PC-9 (cell line): ENCODE data around the gene LRRC53. TPM values are rescaled to one million over a fixed set of nuclear protein-coding genes. Genes with fewer than 3 reads are reported as not detected.

ENCODE experiments used
- BruUV-seq: library from RNA; stranded (reverse); fragments of 400-500 nt; replicated peaks from 2 replicates; lab custom pipeline; 2021; lab: Mats Ljungman, UMichigan
- CTCF ChIA-PET: fragments of 300-600 bp; sonication (Branson Sonifier 250); formaldehyde crosslinking; loops from one replicate; lab custom pipeline; 2022; ENCODE audit warnings: antibody characterized with exemption; lab: Charles Lee
- POLR2A ChIA-PET: fragments of 300-600 bp; sonication (Branson Sonifier 250); formaldehyde crosslinking; loops from one replicate; lab custom pipeline; 2022; ENCODE audit warnings: antibody characterized with exemption; ENCODE audit not compliant: unreplicated experiment; lab: Charles Lee
- DNase-seq, 2 experiments: peaks; one replicate each; pipeline versions ENCODE4 v3.0.0 to v3.0.0-alpha.2; 2015 to 2022; ENCODE audit warnings: mixed read lengths in 1 of 2
- H2AFZ ChIP-seq: fragments of 200-600 bp; sonication (generic); 2 replicates; pipeline ENCODE4 v1.8.1; 2017; ENCODE audit warnings: antibody characterized with exemption
- H3F3A ChIP-seq: fragments of 200-600 bp; sonication (generic); 2 replicates; pipeline ENCODE4 v1.8.1; 2017; ENCODE audit warnings: antibody characterized with exemption, mild to moderate bottlenecking, low read depth; ENCODE audit not compliant: insufficient read depth
- H3K27ac ChIP-seq: fragments of 200-600 bp; sonication (generic); 2 replicates; pipeline ENCODE4 v1.6.1; 2016; ENCODE audit warnings: mixed run types
- H3K27me3 ChIP-seq: fragments of 200-600 bp; sonication (generic); 2 replicates; pipeline ENCODE4 v1.6.1; 2016; ENCODE audit warnings: low read depth, mixed run types; ENCODE audit not compliant: insufficient read depth
- H3K36me3 ChIP-seq: fragments of 200-600 bp; sonication (generic); 2 replicates; pipeline ENCODE4 v1.6.1; 2016; ENCODE audit warnings: low read depth, mixed run types
- H3K4me1 ChIP-seq: fragments of 200-600 bp; sonication (generic); replicated peaks from 2 replicates; pipeline ENCODE4 v1.6.1; 2016; ENCODE audit warnings: mixed run types; ENCODE audit not compliant: insufficient read depth
- H3K4me2 ChIP-seq: fragments of 200-600 bp; sonication (generic); 2 replicates; pipeline ENCODE4 v1.6.1; 2017; ENCODE audit warnings: mixed run types
- H3K4me3 ChIP-seq: fragments of 200-600 bp; sonication (generic); 2 replicates; pipeline ENCODE4 v1.6.1; 2016; ENCODE audit warnings: mixed run types
- H3K79me2 ChIP-seq: fragments of 200-600 bp; sonication (generic); 2 replicates; pipeline ENCODE4 v1.6.1; 2017; ENCODE audit warnings: low read depth, mixed run types
- H3K9me2 ChIP-seq: fragments of 200-600 bp; sonication (generic); 2 replicates; pipeline ENCODE4 v1.8.1; 2017; ENCODE audit warnings: mild to moderate bottlenecking; ENCODE audit not compliant: insufficient read depth
- H3K9me3 ChIP-seq: fragments of 200-600 bp; sonication (generic); 2 replicates; pipeline ENCODE4 v1.8.1; 2016; ENCODE audit warnings: low read depth; ENCODE audit not compliant: insufficient read depth
- H4K20me1 ChIP-seq: fragments of 200-600 bp; sonication (generic); 2 replicates; pipeline ENCODE4 v1.8.1; 2017; ENCODE audit not compliant: insufficient read depth
- EZH2 ChIP-seq: fragments of 200-600 bp; sonication (generic); IDR thresholded peaks from 2 replicates; pipeline ENCODE4 v1.8.0; 2017; ENCODE audit warnings: antibody characterized with exemption, low read depth
- intact Hi-C: fragments of 100-400 bp; cut with micrococcal nuclease; formaldehyde crosslinking; loops from one replicate; pipeline ENCODE4 v1.10.0; 2022; ENCODE audit not compliant: unreplicated experiment
- total RNA-seq: library from RNA; stranded (reverse); gene quantifications from 2 replicates; pipeline ENCODE4 v1.2.3, GENCODE V29; 2021
- TF ChIP-seq, protein P1 (sequence below): fragments of 200-600 bp; sonication (generic); conservative IDR thresholded peaks from 2 replicates; pipeline ENCODE4 v1.6.1; 2017; ENCODE audit warnings: mixed run types, antibody characterized with exemption, mild to moderate bottlenecking, moderate library complexity

Gene LRRC53
- total RNA-seq, 1 experiment from 2014 or later, result not detected

GRCh38 chr1:74522148-74522547, 9.7 kb upstream of the LRRC53 start:
- no peak overlapping the region for H3K27ac ChIP-seq
- DNase-seq, result peak in 1 of 2 experiments; percentile 5
- ChIA-PET CTCF (interaction anchor here (0.5 kb wide), 1 partner anchor 177 kb away, joined by 3 read pairs; no protein-coding TSS in a partner anchor), POLR2A (no interaction called here)
- BruUV-seq, result no TSS peak
- no peaks in the 10 kb centered on the region for H3K36me3 ChIP-seq
- H3K4me1 ChIP-seq, result no peaks in the 10 kb centered on the region
- no peak overlapping the region for H3K4me2 ChIP-seq
- TF ChIP-seq EZH2, result no peak
- TF ChIP-seq, protein P1, sequence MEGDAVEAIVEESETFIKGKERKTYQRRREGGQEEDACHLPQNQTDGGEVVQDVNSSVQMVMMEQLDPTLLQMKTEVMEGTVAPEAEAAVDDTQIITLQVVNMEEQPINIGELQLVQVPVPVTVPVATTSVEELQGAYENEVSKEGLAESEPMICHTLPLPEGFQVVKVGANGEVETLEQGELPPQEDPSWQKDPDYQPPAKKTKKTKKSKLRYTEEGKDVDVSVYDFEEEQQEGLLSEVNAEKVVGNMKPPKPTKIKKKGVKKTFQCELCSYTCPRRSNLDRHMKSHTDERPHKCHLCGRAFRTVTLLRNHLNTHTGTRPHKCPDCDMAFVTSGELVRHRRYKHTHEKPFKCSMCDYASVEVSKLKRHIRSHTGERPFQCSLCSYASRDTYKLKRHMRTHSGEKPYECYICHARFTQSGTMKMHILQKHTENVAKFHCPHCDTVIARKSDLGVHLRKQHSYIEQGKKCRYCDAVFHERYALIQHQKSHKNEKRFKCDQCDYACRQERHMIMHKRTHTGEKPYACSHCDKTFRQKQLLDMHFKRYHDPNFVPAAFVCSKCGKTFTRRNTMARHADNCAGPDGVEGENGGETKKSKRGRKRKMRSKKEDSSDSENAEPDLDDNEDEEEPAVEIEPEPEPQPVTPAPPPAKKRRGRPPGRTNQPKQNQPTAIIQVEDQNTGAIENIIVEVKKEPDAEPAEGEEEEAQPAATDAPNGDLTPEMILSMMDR, result no peak
- no peak overlapping the region for H2AFZ ChIP-seq
- H3K4me3 ChIP-seq, result no peak overlapping the region
- no peaks in the 10 kb centered on the region for H3K27me3 ChIP-seq
- no peaks in the 10 kb centered on the region for H3K9me3 ChIP-seq
- H3K79me2 ChIP-seq, result no peaks in the 10 kb centered on the region
- H3K9me2 ChIP-seq, result no peaks in the 10 kb centered on the region
- no peaks in the 10 kb centered on the region for H3F3A ChIP-seq
- no peaks in the 10 kb centered on the region for H4K20me1 ChIP-seq
- intact Hi-C loops, result no loop called here

GRCh38 chr1:74517599-74518051, 5.2 kb upstream of the LRRC53 start:
- Histone ChIP-seq H3K36me3 (no peaks in the 10 kb centered on the region), H3K4me3 (no peak overlapping the region), H3K9me3 (no peaks in the 10 kb centered on the region), H3K4me2 (no peak overlapping the region), H2AFZ (no peak overlapping the region), H3K79me2 (no peaks in the 10 kb centered on the region), H3F3A (no peaks in the 10 kb centered on the region), H3K27ac (no peak overlapping the region), H4K20me1 (no peaks in the 10 kb centered on the region), H3K27me3 (no peaks in the 10 kb centered on the region), H3K9me2 (no peaks in the 10 kb centered on the region), H3K4me1 (no peaks in the 10 kb centered on the region)
- TF ChIP-seq, protein P1, result no peak
- no peak for TF ChIP-seq EZH2
- no TSS peak for BruUV-seq
- ChIA-PET CTCF (no interaction called here), POLR2A (no interaction called here)
- intact Hi-C loops, result no loop called here
- no peak for DNase-seq

DNA sequence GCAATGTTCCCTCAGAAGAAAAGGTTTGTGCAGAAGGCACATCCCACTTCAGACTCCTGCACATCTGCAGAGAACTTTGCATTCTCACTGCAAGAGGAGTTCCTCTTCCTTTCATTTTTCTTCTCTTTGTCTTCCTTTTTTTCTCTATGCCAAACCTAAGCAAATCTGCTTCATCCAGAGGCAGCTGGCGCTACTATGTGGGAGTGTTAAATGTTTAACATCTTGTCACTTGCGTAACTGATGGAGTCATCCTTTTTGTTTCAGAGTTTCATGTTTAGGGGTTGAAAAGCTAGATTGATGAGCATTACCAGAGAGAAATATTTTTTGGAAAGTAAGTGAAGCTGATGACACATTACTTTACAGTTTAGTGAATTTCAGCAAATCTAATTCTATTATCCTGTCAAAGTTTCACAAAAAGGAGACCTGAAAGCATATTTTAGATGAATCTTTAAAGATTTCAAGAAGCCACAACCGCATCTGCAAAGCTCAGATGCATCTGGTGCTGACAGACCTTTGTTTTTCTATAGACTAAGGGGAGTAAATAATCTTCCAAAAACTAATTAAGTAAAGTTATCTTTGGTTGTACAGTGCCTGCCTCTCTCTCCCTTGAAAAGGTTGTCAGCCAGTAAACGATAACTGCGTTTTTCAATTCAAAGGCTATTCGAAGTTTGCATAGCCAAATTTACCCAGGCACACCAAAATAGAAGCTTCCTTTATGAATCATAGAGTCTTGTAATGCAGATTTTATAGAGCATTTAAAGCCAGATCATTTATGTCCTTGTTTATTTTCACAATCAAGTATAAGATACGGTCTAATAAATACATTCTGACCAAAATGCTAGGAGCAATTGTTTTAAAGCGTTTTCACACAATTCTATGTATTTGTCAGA, 1.2 kb upstream of the LRRC53 start:
- Histone ChIP-seq H3K27ac (no peak overlapping the region), H3K9me2 (no peaks in the 10 kb centered on the region), H3K4me1 (no peaks in the 10 kb centered on the region), H3K9me3 (no peaks in the 10 kb centered on the region), H3K4me2 (no peak overlapping the region), H3F3A (no peaks in the 10 kb centered on the region), H4K20me1 (no peaks in the 10 kb centered on the region), H3K36me3 (no peaks in the 10 kb centered on the region), H3K79me2 (no peaks in the 10 kb centered on the region), H3K4me3 (no peak overlapping the region), H2AFZ (no peak overlapping the region), H3K27me3 (no peaks in the 10 kb centered on the region)
- POLR2A ChIA-PET, result interaction anchor here (0.6 kb wide), 1 partner anchor 136 kb away, joined by 10 read pairs; no protein-coding TSS in a partner anchor
- CTCF ChIA-PET, result no interaction called here
- intact Hi-C loops, result no loop called here
- no peak for DNase-seq
- TF ChIP-seq, protein P1, result no peak
- BruUV-seq, result no TSS peak
